Thyroid gland (tissue), 4 donors: Measurements from ENCODE around the gene PDE10A. TPM values are rescaled to one million over a fixed set of nuclear protein-coding genes. Genes with fewer than 3 reads are reported as not detected.
A peak's percentile ranks its signal among the peaks of the same experiment; 100 is the strongest.

ENCODE experiments used
- DNase-seq, 2 donors: peaks; one replicate each; pipeline ENCODE4 v3.0.0-alpha.2; 2019
- H3K27ac ChIP-seq, 3 donors: fragments of 200-600 bp; sonication (generic); 1 replicate in 2 of 3; 2 replicates in 1 of 3; pipeline ENCODE4 v1.5.1; 2016 to 2019; ENCODE audit warnings: mild to moderate bottlenecking in 1 of 3, moderate library complexity in 1 of 3
- H3K27me3 ChIP-seq: fragments of 200-600 bp; sonication (generic); one replicate; pipeline ENCODE4 v1.5.1; 2019
- H3K36me3 ChIP-seq, 2 donors: fragments of 200-600 bp; sonication (generic); one replicate each; pipeline ENCODE4 v1.5.1; 2016 to 2019
- H3K4me1 ChIP-seq, 2 donors: fragments of 200-600 bp; sonication (generic); one replicate each; pipeline ENCODE4 v1.5.1; 2017 to 2019
- H3K4me3 ChIP-seq, 3 donors: fragments of 200-600 bp; sonication (generic); replicated peaks in 1 of 3; 1 replicate in 2 of 3; 2 replicates in 1 of 3; pipeline ENCODE4 v1.5.1; 2016; ENCODE audit warnings: mild to moderate bottlenecking in 1 of 3
- H3K9me3 ChIP-seq: fragments of 200-600 bp; sonication (generic); one replicate; pipeline ENCODE4 v1.5.1; 2017
- CTCF ChIP-seq, 6 experiments: fragments of 200-600 bp in 3 of 6; fragments of 450-650 bp in 3 of 6; sonication (generic) in 3 of 6; IDR thresholded peaks; one replicate each; pipeline ENCODE4 v1.5.1; 2016 to 2019; ENCODE audit warnings: antibody characterized with exemption in 6 of 6, mild to moderate bottlenecking in 2 of 6, inconsistent platforms in 1 of 6, moderate library complexity in 1 of 6
- POLR2A ChIP-seq, 2 donors: fragments of 450-650 bp; IDR thresholded peaks; one replicate each; pipeline ENCODE4 v1.6.1; 2017; ENCODE audit warnings: antibody characterized with exemption in 2 of 2, mild to moderate bottlenecking in 2 of 2, moderate library complexity in 1 of 2
- WGBS, 2 donors: methylation state at CpG; one replicate each; pipeline ENCODE4 v1.1.5; 2017; 5-methylcytosine and 5-hydroxymethylcytosine counted together
- intact Hi-C: fragments of 100-400 bp; cut with DNase I; formaldehyde crosslinking; loops from one replicate; pipeline ENCODE4 v1.15.1; 2023
- total RNA-seq, 4 donors: library from RNA; depleted of rRNA; stranded (reverse); fragments of >200 nt; gene quantifications; one replicate each; pipeline ENCODE4 v1.2.3, GENCODE V29; 2016

Gene PDE10A
- total RNA-seq = 10 to 100 TPM; 17.1 to 25.9 (median 20.7) TPM

GRCh38 chr6:165662749-165663376, at the start of gene PDE10A:
Gene PDE10A, minus strand, starts transcription at chr6:165663241. Its CDS starts 430 bp downstream, at chr6:165662811.
- 0% methylated on average over 5 of the region's 80 CpGs; no CpG with 5 or more reads in 1 of the 2 donors for WGBS, 2 donors
- H3K9me3 ChIP-seq = no peaks in the 10 kb centered on the region
- no peaks in the 10 kb centered on the region for H3K27me3 ChIP-seq
- peak; percentile 83 to 88 for DNase-seq
- peak within 1 kb of the TSS; percentile 70 to 91 (median 76) for H3K27ac ChIP-seq
- intact Hi-C loops = loop anchor here (10.0 kb wide), 1 partner anchor 218 kb away; no protein-coding TSS in a partner anchor
- H3K4me3 ChIP-seq = peak within 1 kb of the TSS; percentile 5 to 92 (median 55)
- TF ChIP-seq POLR2A (IDR thresholded peaks at IDR 0.05) (peak; percentile 4 to 59), CTCF (IDR thresholded peaks at IDR 0.05) (no peak)
- no peaks in the 10 kb centered on the region for H3K36me3 ChIP-seq
- peaks cover 15 to 17% of the 10 kb centered on the region in 2 donors for H3K4me1 ChIP-seq

DNA sequence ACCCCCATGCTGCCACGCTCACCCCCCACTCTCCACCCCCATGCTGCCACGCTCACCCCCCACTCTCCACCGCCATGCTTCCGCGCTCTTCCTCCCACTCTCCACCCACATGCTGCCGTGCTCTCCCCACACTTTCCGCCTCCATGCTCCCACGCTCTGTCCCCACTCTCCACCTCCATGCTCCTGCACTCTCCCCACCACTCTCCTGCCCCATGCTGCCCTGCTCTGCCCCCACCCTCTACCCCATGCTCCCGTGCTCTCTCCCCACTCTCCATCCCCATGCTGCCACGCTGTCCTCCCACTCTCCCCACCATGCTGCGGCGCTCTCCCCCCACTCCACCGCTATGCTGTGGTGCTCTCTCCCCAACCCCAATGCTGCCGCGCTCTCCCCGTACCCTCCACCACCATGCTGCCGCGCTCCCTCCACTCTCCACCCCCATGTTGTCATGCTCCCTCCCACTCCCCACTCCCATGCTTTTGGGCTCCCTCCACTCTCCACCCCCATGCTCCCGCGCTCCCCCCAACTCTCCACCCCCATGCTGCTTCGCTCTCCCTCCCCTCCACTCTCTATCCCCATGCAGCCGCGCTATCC, 46.0 kb upstream of the PDE10A start:
- 93% methylated on average over 22 to 23 of the region's 23 CpGs for WGBS, 2 donors
- no peaks in the 10 kb centered on the region for H3K27me3 ChIP-seq
- no peak for DNase-seq
- H3K4me1 ChIP-seq = peaks cover 0 to 3% of the 10 kb centered on the region in 2 donors
- no peaks in the 10 kb centered on the region for H3K9me3 ChIP-seq
- no peaks in the 10 kb centered on the region for H3K36me3 ChIP-seq
- intact Hi-C loops = no loop called here
- no peak overlapping the region for H3K27ac ChIP-seq
- no peak overlapping the region for H3K4me3 ChIP-seq
- no peak for TF ChIP-seq POLR2A (IDR thresholded peaks at IDR 0.05)
- no peak for TF ChIP-seq CTCF (IDR thresholded peaks at IDR 0.05)

- DNase-seq = no peak
- Histone ChIP-seq H3K9me3 (no peaks in the 10 kb centered on the region), H3K36me3 (no peaks in the 10 kb centered on the region), H3K27me3 (no peaks in the 10 kb centered on the region), H3K4me1 (peaks cover 0 to 3% of the 10 kb centered on the region in 2 donors), H3K4me3 (no peak overlapping the region), H3K27ac (no peak overlapping the region)
- WGBS, 2 donors = 92 to 94% methylated on average over 12 to 14 of the region's 14 CpGs
- no peak for TF ChIP-seq POLR2A (IDR thresholded peaks at IDR 0.05)
- TF ChIP-seq CTCF (IDR thresholded peaks at IDR 0.05) = no peak
- intact Hi-C loops = no loop called here
Measured at GRCh38 chr6:165707067-165707853, 44.2 kb upstream of the PDE10A start.

- DNase-seq = no peak
- no peak overlapping the region for H3K27ac ChIP-seq
- no peaks in the 10 kb centered on the region for H3K36me3 ChIP-seq
- peaks cover 0 to 3% of the 10 kb centered on the region in 2 donors for H3K4me1 ChIP-seq
- no peak for TF ChIP-seq POLR2A (IDR thresholded peaks at IDR 0.05)
- no peak for TF ChIP-seq CTCF (IDR thresholded peaks at IDR 0.05)
- H3K27me3 ChIP-seq = no peaks in the 10 kb centered on the region
- 91 to 95% methylated on average over 5 of the region's 5 CpGs for WGBS, 2 donors
- intact Hi-C loops = no loop called here
- no peaks in the 10 kb centered on the region for H3K9me3 ChIP-seq
- no peak overlapping the region for H3K4me3 ChIP-seq
Measured at GRCh38 chr6:165705941-165706340, 42.9 kb upstream of the PDE10A start.
